HG02840 (cell line): ENCODE results near the gene SCGB1A1.
"Not testable (repeated sequence)": the region's sequence is repeated elsewhere in the genome, so short reads cannot be mapped to it uniquely, and the experiment has no call there.

ENCODE experiments used
- ATAC-seq: cut with Tn5 transposase; IDR thresholded peaks from one replicate; pipeline ENCODE4 v1.9.1; 2021; ENCODE audit warnings: mild to moderate bottlenecking, moderate library complexity, moderate number of reproducible peaks; ENCODE audit not compliant: unreplicated experiment, low FRiP score

Gene SCGB1A1

DNA sequence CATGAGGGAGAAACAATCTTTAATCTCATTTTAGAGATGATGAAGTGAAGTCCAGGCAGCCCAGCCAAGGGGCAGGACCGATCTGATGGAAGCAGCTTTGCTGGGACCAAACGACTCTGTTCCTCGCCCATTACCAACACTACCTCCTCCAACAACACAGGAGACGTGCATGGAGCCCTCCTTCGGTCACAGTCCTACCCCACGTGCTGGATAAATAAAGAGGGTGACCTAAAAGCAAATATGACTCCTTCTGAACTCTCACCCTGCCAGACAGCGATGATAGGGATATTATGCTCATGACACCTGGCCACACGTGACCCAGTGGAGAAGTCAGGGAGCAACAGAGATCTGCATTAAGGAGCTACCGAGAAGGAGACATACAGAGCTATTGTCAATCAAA lies 26.0 kb downstream of the SCGB1A1 start:
- ATAC-seq, result no peak

DNA sequence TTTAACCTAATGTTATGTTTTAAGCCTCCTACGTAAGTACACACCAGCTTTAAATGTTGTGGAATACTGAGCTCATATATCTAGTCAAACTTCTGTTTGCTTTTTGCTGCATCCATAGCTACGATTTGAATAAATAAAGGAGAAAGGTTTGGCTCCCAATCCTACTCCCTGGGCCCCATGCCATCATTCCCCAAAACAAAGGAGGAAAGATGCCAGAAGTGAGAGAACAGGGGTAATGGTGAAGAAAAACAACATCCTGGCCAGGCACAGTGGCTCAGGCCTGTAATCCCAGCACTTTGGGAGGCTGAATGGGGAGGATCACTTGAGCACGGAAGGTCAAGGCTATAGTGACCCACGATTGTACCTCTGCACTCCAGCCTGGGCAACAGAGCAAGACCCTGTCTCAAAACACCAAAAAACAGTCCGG lies 26.5 kb downstream of the SCGB1A1 start:
- no peak for ATAC-seq

DNA sequence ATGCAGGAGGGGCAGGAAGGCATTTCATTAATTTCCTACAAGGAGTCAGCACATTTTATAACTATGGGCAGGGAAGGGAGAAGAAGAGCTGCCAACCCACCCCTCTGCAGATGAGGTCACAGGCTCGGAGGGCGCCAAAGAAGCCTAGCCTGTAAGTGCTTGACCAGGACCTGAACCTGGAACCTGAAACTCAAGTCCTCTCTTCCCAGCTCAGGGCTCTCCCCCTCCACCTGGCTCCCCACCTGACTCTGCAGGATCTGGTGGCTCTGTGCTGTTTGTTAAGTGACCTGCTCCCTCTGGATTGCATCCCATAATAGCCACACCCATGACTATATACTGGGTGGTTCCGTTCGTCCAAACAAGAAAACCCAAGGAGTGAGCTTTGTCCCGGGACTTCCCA lies 27.3 kb downstream of the SCGB1A1 start:
- no peak for ATAC-seq

DNA sequence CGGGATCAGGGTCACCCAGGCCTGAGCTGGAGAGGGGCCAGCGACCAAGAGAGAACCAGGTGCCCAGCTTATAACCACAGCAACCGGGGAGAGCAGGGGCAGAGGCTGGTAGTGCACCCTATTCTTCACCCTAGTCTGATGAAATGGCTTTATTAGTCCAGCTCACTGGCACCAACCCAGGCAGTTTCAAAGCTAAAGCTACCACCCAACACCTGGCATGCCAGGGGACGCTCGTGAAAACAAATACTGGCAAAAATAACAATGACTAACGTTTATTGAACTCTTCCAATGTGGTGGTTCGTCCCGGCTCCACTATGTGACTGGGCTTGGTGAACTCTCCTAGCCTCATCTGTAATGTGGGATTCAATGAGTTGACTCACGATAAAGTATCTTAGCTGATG lies 30.6 kb downstream of the SCGB1A1 start:
- no peak for ATAC-seq

DNA sequence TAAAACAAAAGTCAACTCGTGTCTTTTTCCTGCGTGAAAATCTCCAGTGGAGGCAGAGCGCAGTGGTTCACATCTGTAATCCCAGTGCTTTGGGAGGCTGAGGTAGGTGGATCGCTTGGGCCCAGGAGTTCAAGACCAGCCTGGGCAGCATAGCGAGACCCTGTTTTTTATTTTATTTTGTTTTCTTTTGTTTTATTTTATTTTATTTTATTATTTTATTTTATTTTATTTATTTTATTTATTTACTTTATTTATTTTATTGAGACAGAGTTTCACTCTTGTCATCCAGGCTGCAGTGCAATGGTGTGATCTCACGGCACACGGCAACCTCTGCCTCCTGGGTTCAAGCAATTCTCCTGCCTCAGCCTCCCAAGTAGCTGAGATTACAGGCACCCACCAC lies 31.1 kb downstream of the SCGB1A1 start:
- ATAC-seq, result not testable (repeated sequence)

DNA sequence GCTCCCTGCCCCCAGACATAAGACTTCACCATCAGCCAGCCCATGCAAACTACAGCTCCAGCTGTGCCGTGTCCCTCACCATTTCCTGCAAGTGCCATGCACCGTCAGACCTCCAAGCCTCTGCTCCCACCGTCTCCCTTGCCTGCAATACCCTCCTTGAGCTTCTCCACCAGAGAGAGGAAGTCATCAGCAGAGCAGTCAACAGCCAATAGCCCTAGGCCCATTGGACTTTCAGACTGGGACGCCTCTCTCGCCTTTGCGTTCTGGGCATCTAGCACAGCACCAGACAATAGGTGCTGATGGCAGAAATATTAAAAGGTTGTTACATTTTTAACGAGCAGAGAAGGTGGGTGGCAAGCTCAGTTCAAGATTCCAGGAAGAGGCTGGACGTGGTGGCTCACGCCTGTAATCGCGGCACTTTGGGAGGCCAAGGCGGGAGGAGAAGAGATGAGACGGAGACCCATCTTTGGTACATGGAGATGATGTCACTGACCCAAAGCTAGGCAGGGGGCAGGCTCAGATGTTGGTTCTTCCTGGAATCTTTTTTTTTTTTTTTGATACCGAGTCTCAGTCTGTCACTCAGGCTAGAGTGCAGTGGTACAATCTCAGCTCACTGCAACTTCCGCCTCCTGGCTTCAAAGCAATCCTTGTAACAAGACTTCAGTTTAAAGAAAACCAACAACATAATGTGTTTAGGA lies 31.9 kb downstream of the SCGB1A1 start:
- no peak for ATAC-seq

DNA sequence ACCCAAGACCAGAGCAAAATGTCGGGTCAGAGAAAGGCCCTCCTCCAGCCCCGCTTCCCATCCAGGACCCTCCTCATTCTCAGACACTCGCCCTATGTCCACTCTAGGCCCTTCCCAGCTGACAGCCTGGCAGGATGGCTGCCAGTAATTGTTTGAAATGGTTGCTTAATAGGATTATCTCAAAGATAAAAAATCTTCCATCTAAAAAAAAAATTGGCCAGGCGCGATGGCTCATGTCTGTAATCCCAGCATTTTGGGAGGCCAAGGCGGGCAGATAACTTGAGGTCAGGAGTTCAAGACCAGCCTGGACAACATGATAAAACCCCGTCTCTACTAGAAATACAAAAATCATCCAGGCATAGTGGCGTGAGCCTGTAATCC lies 32.4 kb downstream of the SCGB1A1 start:
- ATAC-seq, result no peak

DNA sequence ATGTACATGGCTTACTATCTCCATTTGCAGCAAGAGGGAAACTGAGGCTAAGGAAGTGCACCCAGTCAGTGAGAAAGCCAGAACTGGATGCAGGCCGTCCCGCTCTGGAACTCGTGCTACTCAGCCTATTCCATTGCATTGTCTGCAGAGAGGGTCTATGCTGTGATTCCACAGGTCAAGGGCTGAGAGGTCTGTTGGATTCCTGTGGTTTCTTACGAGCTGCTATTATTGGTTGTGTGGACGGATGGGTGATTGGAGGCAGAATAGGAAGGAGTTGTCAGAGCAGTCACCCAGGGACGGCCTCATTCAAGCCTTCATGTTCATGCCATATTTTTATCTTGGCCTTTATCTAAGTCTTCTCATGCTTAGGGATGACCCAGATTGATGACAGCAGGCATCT lies 33.4 kb downstream of the SCGB1A1 start:
- no peak for ATAC-seq

DNA sequence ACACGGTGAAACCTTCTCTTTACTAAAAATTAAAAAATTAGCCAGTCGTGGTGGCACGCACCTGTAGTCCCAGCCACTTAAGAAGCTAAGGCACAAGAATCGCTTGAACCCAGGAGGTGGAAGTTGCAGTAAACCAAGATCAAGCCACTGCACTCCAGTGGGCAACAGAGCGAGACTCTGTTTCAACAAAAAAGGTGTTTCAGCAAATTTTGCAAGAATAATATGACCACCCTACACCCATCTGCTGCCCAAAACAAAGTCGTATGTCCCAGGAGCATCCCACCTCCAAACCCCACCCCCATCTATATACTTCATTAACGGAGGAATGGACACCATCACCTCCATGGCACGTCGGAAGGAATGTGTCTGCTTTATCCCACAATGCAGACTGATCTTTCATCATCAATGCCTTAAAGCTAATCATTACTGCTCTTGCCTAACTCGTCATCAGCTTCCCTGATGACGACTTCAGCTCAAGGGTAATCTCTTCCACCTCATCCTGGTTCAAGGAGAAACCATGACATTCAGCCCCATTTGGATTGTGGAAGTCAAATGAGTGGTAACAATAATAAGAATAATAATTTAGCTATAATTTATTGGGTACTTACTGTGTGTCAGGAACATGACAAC lies 34.1 kb downstream of the SCGB1A1 start:
- no peak for ATAC-seq

DNA sequence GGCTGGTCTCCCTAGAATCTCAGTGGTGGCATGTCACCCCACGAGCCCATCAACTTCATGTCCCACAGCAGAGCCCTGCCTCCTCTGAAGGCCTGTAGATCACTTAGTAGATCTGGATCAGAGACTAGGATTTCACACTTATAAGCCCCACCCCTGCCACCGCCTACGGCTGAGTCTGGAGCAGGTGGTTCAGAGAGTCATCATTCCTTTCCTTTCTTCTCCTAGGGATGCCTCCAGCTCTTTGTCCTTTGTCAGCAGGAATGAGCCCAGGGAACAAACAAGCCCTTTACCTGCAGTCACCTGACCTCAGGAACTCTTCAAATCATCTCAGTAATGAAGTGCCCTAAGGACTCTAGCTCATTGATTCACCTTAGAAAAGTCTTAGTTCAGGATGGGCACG lies 37.8 kb downstream of the SCGB1A1 start:
- no peak for ATAC-seq

DNA sequence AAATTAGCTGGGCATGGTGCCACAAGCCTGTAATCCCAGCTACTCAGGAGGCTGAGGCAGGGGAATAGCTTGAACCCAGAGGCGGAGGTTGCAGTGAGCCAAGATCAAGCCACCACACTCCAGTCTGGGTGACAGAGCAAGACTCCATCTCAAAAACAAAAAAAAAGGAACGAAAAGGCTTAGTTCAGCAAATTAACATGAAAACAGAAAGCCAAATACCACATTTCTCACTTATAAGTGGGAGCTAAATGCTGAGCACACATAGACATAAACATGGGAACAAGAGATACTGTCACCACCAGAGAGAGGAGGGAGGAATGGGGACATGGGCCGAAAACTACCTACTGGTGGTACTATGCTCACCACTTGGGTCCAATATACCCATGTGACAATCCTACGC lies 38.6 kb downstream of the SCGB1A1 start:
- no peak for ATAC-seq

DNA sequence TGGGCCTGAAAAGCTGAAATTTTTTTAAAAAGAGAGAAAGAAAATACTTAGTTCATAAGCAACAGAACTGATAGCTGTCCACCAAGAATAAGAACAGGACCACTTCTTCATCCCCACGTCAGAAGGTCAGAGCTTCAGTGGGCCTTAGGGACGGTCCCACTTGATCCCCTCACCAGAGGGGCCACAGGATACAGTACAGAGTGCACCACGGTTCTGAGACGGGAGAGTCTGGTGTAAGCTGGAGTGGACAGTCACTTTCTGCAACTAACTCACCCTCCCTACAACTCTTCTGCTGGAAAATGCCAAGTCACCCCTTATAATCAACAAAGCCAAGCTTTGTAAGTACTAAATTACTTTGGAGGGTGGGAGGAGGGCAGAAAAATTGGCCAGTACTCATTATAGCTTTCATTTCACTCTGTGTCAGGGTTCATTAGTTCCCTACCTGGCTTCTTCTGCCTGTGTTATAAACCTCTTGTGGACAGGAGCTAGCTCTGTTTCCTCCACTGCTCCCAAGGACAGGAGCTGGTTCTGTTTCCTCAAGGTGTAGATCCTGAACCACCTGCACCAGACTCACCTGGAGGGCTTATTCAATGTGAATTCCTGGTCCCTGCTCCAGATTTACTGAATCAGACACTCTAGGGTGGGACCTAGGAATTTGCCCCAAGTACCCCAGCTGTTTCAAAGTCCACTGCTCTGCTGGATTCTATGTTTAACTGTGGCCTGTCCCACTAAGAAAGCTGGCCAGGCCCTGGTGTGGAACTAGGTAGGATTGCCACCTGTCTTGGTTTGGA lies 39.6 kb downstream of the SCGB1A1 start:
- ATAC-seq, result no peak

DNA sequence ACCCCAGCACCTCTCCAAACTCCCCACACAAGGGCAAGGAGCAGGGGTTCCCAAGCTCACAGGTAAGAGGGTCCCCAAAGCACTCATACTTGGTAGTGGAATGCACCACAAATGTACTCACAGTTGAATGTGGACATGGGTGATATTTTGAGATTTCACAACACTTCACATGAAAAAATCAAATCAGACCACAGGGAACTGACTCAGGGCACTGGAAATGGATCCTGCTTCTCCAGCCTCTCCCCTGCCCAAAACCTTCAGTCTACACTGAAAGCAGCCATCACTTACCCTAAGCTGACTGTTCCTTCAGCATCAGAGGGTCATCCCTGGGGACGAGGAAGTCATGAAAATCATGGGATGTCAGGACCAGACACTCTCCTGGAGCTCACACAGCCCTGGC lies 40.2 kb downstream of the SCGB1A1 start:
- ATAC-seq, result no peak

DNA sequence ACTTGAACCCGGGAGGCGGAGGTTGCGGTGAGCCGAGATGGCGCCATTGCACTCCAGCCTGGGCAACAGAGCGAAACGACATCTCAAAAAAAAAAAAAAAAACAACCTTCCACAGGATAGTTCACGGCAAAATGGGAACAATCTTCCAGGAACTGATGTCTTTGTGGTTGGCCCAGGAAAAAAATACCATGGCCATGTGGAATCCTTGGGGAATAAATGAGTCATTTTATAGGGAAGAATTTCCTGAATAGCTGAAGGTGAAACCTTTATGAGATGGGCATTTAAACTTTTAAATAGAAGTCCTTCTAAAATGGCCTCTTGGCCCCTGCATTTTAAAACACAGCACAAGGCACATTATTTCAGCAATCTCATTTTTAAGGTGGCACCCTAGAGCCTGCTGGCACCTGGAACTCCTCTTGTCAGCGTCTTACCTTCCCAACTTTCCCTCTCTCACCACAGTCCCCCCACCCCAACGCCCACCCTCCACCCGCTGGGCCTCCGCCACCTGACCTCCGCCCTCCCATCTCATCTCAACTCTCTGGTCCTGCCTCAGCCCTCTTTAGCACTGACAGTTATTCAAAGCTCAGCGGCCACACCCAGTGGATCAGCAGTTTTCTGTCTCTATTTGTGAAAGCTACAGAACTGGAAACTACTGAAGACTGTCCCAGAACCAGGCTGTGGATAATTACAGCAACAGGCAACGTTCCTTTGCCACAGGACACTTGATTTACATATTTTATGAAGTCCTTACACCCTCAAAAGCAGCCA lies 43.1 kb downstream of the SCGB1A1 start:
- no peak for ATAC-seq

DNA sequence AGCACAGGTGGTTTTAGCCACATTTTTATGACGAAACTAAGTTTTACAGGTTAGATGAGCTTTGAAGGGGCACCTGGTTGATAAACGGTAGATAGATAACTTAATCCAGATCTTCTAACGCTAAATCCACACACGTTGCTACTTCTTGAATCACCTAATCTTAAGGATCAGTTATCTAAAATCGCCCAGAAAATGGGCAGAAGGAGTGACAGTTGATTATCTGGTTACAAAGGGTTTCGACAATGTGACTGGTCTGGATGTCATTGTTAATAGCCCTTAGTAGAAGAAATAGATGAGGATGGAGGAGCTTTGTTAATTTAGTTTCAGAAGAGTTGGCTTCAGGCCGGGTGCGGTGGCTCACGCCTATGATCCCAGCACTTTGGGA lies 43.7 kb downstream of the SCGB1A1 start:
- ATAC-seq, result no peak

DNA sequence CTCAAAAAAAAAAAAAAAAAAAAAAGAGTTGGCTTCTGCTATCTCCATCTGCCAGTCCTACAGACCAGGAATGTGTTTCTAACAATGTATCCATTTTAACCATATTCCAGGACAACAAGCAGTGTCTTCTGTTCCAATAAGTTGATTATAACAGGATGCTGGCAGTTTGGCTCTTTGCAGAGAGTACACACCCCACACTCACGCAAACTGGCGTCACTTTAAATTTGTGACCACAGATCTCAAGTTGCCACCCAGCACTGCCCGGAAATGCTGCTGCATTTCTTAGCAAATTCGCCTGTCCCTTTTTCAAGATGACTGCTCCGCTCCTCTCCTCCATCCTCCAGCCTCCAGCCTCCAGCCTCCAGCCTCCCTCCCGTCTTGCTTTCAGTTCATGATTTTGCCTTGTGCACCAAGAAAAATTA lies 44.3 kb downstream of the SCGB1A1 start:
- no peak for ATAC-seq

DNA sequence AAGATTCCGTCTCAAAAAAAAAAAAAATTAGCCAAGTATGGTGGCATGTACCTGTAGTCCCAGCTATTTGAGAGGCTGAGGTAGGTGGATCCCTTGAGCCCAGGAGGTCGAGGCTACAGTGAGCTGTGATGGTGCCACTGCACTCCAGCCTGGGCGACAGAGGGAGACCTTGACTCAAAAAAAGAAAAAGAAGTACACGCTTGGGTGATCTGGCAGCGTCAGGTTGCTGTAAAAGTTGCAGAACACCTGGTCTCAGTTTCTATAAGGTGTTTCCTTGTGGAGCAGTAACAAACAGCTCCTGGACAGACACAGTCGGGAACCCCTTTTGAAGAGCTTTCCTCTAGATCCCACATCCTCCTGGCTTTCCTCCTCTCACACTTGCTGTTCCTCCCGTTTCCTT lies 45.8 kb downstream of the SCGB1A1 start:
- ATAC-seq, result no peak

DNA sequence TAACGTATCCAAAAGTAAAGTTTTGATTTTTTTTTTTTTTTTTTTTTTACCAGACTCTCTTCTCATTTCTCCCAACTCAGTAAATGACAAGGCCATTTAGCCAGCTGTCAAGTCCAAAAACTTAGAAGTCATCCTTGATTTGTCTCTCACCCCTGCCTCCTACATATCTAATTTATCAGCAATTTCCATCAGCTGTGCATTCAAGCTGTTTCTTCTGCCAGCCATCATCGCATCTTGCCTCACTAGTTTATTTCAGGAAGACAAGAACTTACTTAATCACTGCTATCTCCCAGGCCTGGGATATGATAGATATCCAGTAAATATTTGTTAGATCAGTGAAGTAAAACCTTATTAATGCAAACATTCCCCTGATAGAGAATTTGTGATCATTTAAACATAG lies 47.6 kb downstream of the SCGB1A1 start:
- no peak for ATAC-seq

DNA sequence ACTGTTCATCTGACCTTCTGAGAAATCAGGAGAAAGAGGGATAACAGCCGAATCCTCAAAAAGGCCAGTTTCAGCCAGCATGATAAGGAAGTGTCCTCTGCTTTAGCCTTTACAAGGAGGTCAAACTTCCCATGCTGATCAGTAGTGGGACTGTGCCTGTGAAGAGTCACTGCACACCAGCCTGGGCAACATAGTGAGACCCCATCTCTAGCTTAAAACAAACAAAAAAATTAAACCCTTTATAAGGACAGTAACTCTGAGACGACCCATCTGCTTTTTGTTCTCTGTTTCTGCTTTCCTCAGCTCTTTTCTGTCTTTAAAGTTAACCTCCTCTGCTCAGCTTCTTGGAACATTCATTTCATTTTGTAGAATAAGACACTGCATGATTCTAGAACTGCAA lies 49.7 kb downstream of the SCGB1A1 start:
- no peak for ATAC-seq

DNA sequence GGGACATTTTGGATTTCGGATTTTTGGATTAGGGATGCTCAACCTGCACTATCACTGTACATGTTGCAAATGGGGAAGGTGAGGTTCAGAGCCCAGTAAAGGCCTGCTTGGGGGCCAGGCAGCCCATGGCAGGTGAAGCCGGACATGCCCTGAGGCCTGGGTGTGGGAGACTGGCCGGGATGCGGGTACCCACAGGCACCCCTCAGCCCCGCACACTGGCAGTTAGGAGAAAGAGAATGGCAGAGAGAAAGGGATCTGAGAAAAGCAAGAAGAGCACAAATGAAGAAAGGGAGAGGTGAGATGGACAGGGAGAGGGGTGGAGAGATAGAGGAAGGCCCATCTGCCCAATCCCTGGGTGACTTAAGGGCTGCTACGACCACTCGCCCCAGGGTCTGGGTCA lies 52.8 kb downstream of the SCGB1A1 start:
- ATAC-seq, result no peak
